ENCODE results near the gene ELK4.

- TF ChIP-seq HMGXB4 (CRISPR knock-in tag; IDR thresholded peaks at IDR 0.05; ENCODE audit: borderline replicate concordance): no peak
- no peak for TF ChIP-seq CTCF (IDR thresholded peaks at IDR 0.05)
- no peak for TF ChIP-seq SMC3 (IDR thresholded peaks at IDR 0.05)
- no peak for TF ChIP-seq SREBF2 (IDR thresholded peaks at IDR 0.05)
- no peak for TF ChIP-seq MYC (IDR thresholded peaks at IDR 0.05; ENCODE audit: borderline replicate concordance, low read length)
- no peak for TF ChIP-seq CBX2 (IDR thresholded peaks at IDR 0.05; ENCODE audit: borderline replicate concordance, low read depth)
- TF ChIP-seq USF2 (IDR thresholded peaks at IDR 0.05): no peak
- TF ChIP-seq CEBPB (IDR thresholded peaks at IDR 0.05): no peak
- no peak for TF ChIP-seq MAX (IDR thresholded peaks at IDR 0.05)
- no peak for TF ChIP-seq POLR2A (IDR thresholded peaks at IDR 0.05; ENCODE audit: low read length)
- no peak for TF ChIP-seq GATA3 (IDR thresholded peaks at IDR 0.05; ENCODE audit: borderline replicate concordance)
- no peak for TF ChIP-seq RFX5 (IDR thresholded peaks at IDR 0.05)
These were observed 60.1 kb downstream of the ELK4 start for GRCh38 chr1:205571747-205572146.
